Activated CD8-positive, alpha-beta memory T cell treated with anti-CD3 and anti-CD28 coated beads, Interleukin-2, amount 50 U/mL, for 4 hours (primary cell): ENCODE measurements around the gene LTBP1.

ENCODE experiments used
- DNase-seq: peaks from one replicate; pipeline ENCODE4 v3.0.0-alpha.2; 2020

Gene LTBP1

DNA sequence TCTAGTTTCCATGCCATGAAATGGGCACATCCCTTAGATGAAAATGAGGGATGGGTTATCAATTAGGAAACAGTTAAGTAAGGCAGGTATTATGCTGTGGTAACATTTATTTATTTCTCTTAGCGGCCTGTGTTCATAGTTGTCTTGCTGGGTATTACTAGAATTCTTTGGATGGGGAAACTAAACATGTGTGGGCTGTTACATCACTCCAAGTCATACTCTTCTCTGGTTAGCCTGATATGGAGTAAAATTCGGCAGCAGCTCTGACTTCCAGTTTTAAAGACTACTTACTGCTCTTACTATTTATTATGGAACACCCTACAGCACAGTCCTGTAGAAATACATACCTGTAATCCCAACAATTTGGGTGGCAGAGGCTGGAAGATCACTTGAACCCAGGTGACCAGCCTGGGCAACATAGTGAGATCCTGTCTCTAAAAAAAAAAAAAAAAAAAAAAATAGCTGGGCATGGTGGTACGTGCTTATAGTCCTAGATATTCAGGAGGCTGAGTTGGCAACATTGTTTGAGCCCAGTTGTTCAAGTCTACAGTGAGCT lies 496.6 kb downstream of the LTBP1 start:
- no peak for DNase-seq

DNA sequence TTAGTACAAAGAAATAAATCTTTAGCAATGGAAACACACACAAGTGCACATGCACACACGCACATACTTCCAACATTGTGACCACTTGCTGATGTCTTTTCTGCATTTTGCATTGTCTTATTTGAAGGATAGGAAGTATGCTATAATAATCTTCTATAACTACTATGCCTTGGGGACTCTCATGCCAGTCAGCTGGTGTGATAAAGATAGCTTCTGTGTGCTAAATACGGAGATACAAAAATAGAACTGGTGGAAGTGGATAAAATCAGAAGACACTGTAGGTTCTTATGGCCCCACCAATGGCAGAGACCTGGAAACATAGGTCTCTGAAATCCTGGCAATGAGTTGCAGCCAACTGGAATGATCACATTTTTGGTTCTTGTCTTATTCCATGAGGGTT lies 498.2 kb downstream of the LTBP1 start:
- no peak for DNase-seq

DNA sequence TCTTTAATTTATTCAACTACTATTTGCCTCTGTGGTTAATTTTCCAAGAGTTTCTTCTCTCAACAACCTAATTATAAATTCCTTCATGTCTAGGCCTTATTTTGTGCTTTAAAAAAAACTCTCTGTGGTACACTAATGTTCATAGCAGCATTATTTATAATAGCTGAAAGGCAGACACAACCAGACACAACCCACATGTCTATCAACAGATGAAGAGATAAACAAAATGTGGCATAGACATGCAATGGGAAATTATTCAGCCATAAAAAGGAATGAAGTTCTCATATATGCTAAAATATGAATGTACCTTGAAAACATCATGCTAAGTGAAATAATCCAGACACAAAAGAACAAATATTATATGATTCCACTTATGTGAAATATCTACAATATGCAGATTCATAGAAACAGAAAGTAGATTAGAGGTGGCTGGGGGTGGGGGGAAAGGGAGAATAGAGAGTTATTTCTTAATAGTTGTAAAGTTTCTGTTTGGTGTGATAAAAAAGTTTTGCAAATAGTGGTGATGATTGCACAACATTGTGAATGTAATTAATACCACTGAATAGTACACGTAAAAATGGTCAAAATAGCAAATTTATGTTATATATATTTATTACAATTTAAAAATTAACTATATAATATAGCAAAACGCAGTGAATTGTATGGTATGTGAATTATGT lies 501.6 kb downstream of the LTBP1 start:
- no peak for DNase-seq
